ENCODE measurements around the gene CACNA1B.

Gene CACNA1B

DNA sequence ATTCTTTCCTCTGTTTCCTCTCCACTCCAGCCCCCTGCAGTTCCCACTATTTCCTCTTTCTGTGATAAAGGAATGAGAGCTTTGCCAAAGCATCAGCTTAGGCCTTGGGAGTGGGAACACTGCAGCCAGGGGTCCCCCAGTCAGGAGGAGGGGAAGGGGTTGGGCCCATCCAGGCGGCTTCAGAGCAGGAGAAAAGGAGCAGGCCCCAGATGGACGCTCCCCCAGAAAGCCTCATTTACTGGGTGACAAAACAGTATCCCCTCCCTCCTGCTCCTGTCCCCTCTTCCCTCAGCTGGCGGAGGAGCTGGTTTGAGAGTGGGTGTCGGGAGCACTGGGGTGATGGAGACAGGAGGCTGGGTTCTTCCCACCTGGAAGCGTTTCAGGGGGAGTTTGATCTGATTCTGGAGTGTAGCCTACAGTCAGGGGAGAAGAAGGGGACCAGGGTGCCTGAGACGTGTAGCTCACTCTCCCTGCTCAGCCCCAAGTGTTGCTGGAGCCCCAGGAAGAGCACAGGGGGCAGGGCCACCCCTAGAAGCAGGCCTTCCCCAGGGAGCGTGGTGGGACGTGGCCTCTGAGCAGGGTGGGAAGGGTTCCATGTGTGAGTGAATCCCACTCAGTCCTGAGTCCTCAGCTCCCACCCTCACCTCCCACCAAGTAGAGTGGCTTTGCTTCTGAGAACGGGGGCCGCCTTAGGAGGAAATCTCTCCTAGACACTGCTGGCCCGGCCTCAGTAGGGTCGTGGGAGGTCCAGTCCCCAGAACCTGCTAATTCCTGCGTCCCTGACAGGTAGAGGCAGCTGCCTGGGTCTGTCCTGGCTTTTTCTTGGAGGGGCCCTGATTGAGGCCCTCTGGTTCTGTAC, 173.1 kb downstream of the CACNA1B start:
- no peak overlapping the region for H3K27ac ChIP-seq
- TF ChIP-seq, protein P1, sequence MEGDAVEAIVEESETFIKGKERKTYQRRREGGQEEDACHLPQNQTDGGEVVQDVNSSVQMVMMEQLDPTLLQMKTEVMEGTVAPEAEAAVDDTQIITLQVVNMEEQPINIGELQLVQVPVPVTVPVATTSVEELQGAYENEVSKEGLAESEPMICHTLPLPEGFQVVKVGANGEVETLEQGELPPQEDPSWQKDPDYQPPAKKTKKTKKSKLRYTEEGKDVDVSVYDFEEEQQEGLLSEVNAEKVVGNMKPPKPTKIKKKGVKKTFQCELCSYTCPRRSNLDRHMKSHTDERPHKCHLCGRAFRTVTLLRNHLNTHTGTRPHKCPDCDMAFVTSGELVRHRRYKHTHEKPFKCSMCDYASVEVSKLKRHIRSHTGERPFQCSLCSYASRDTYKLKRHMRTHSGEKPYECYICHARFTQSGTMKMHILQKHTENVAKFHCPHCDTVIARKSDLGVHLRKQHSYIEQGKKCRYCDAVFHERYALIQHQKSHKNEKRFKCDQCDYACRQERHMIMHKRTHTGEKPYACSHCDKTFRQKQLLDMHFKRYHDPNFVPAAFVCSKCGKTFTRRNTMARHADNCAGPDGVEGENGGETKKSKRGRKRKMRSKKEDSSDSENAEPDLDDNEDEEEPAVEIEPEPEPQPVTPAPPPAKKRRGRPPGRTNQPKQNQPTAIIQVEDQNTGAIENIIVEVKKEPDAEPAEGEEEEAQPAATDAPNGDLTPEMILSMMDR (IDR thresholded peaks at IDR 0.05): no peak
- no peak for TF ChIP-seq ZFX (IDR thresholded peaks at IDR 0.05; ENCODE audit: borderline replicate concordance)

DNA sequence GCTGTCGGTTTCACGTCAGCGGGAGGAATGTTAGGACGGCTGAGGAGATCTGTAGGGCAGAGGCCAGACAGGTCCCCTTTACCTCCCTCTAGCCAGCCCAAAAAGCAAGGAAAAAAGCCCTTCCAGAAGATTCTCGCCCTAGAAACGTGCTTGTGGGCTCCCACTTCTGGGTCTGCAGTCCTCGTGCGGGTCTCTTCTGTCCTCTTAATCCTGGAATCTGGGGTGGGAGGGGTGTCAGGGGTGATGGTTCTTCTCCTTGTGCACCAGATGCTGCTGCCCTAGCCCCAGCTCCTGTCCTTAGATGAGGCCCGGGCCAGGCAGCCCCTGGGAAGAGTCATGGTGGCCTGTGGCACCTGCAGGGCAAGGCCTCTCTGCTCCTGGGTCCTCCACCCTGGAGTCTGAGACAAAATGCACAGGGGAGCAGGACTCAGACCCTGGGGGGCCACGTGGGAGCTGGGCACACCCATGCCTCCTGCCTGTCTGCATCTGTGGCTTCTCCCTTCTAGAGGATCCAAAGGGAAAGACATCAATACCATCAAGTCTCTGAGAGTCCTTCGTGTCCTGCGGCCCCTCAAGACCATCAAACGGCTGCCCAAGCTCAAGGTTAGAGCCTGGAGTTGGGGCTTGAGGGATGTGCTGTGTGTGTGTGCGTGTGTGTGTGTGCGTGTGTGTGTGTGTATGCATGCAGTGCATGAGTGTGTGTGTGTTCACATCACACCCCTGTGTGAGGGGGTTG, 174.2 kb downstream of the CACNA1B start:
- no peak for TF ChIP-seq ZFX (IDR thresholded peaks at IDR 0.05; ENCODE audit: borderline replicate concordance)
- TF ChIP-seq, protein P1 (IDR thresholded peaks at IDR 0.05): no peak
- H3K27ac ChIP-seq: no peak overlapping the region

DNA sequence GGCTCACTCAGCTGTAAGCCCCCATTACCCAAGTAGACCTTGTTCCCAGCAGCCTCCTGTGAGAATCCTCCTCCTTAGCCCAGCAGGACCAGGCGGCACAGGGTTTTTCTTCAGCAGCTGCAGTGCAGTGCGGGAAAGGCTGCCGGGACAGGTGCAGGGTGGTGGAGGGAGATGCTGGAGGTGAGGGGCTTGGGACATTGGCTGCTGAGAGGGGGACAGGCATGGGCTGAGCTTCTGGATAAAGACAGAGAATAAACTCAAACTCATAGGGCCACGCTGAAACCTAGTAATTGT, 174.7 kb downstream of the CACNA1B start:
- no peak overlapping the region for H3K27ac ChIP-seq

DNA sequence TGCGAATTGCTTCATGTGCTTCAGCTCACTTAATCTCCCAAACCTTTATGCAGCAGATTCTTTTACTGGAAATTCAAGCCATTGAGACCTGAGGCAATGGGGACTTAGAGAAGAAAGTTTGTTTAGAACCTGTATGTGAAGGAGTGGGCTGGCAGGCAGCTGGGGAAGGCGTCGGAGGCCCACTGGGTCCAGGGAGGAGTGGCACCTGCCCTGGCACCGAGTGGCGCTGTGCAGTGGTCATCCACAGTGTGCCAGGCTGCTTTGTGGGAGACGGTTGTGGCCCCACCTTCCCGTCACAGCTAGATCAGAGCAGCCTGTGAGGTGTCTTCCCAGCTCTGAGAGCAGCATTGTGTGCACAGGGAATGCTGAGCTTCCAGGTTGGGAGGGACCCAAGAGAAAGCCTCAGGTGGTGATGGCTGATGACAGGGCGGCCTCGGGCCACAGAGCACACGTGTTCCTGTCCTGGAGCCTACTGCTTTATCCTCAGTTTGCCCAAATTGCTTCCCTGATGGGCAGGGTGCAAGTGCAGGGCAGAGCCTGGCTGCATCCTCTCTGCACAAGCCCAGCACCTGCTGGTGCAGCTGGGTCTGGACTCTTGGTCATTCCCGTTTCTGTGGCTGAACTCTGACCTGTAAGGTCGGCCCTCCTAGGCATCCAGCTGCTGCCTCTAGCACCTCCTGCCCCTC, 175.2 kb downstream of the CACNA1B start:
- no peak overlapping the region for H3K27ac ChIP-seq
- no peak for TF ChIP-seq ZFX (IDR thresholded peaks at IDR 0.05; ENCODE audit: borderline replicate concordance)
- TF ChIP-seq, protein P1 (IDR thresholded peaks at IDR 0.05): no peak

More for the DNA sequence above, 174.7 kb downstream of the CACNA1B start:
- TF ChIP-seq, protein P1 (IDR thresholded peaks at IDR 0.05): no peak
- no peak for TF ChIP-seq ZFX (IDR thresholded peaks at IDR 0.05; ENCODE audit: borderline replicate concordance)

DNA sequence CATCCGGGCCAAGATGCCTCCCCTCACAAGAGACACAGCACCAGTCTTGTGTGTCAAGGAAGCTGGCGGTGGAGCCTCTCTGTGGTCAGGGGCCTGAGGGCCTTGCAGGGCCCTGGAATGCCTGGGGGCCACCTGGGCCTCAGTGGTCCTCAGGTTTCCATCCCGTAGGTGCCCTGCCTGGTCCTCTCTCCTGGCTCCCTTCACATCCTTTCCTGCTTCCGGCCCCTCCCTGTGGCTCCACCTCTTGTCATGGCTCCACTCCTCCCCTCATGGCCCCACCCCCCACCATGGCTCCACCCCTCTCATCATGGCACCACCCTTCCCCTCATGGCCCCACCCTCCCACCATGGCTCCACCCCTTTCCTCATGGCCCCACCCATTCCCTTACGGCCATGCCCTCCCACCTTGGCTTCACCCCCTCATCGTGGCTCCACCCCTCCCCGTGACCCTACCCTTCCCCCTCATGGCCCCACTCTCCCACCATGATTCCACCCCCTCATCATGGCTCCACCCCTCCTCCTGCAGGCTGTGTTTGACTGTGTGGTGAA, 175.8 kb downstream of the CACNA1B start:
- TF ChIP-seq, protein P1 (IDR thresholded peaks at IDR 0.05): no peak
- TF ChIP-seq ZFX (IDR thresholded peaks at IDR 0.05; ENCODE audit: borderline replicate concordance): no peak
- no peak overlapping the region for H3K27ac ChIP-seq

DNA sequence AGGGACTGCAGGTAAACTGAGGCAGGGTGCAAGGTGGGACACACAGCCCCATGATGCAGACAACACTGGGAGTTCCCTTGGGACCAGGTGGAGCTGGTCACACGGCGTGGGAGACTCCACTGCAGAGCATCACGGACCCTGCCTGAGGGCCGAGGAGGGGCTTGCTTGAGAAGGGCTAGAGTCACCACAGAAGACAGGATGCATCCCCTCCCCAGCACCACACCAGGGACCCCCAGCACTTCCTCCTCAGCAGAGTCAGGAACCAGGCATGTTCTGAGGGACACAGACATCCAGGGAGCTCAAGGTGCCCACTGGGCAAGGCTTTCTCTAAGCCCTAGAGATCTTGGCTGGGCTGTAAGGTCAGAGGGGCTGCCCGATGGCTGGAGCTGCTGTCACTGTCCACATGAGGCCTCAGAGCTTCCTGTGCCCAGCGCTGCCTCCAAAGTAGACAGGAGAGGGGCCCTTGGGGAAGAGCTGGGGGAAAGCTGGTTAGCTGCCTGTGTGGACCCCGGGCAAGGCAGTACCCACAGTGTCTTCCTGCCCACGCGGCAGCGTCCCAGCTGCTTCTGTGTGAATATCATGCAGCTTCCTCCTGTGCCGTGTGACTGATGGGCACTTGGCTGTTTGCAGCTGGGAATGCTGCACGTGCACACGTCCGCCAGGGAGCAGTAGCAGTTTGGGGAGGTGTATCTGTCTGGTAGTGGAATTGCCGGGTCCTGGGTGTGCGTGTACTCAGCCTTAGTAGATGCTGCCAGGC, 176.6 kb downstream of the CACNA1B start:
- no peak for TF ChIP-seq ZFX (IDR thresholded peaks at IDR 0.05; ENCODE audit: borderline replicate concordance)
- TF ChIP-seq, protein P1 (IDR thresholded peaks at IDR 0.05): peak; percentile 5; the same call in 1 of the 2 replicates
- no peak overlapping the region for H3K27ac ChIP-seq
